ENCODE measurements around the gene HES1.
"Not testable (repeated sequence)": the region's sequence is repeated elsewhere in the genome, so short reads cannot be mapped to it uniquely, and the experiment has no call there.

The HES1 gene

GRCh38 chr3:194128202-194128918 is 7.6 kb upstream of the HES1 start:
- DNase-seq (ENCODE audit: low spot score) = no peak

- DNase-seq (ENCODE audit: low spot score) = not testable (repeated sequence)
These were observed 7.0 kb upstream of the HES1 start for GRCh38 chr3:194128919-194129295.

GRCh38 chr3:194129581-194130133 is 6.3 kb upstream of the HES1 start:
- no peak for DNase-seq (ENCODE audit: low spot score)

- DNase-seq (ENCODE audit: low spot score) = no peak
These were observed 5.8 kb upstream of the HES1 start for GRCh38 chr3:194130188-194130587.

- DNase-seq (ENCODE audit: low spot score) = no peak
These were observed 5.0 kb upstream of the HES1 start for GRCh38 chr3:194130807-194131589.

- DNase-seq (ENCODE audit: low spot score) = no peak
These were observed 3.3 kb upstream of the HES1 start for GRCh38 chr3:194132465-194133286.

- no peak for DNase-seq (ENCODE audit: low spot score)
These were observed 2.2 kb upstream of the HES1 start for GRCh38 chr3:194133661-194134230.

- DNase-seq (ENCODE audit: low spot score) = no peak
These were observed 1.7 kb upstream of the HES1 start for GRCh38 chr3:194134231-194134756.

GRCh38 chr3:194134757-194135515 is 1.0 kb upstream of the HES1 start:
- peak; percentile 90 for DNase-seq (ENCODE audit: low spot score)

GRCh38 chr3:194135516-194135805 is 487 bp upstream of the HES1 start:
- no peak for DNase-seq (ENCODE audit: low spot score)

- no peak for DNase-seq (ENCODE audit: low spot score)
These were observed 615 bp downstream of the HES1 start for GRCh38 chr3:194136519-194137007.

- DNase-seq (ENCODE audit: low spot score) = peak; percentile 60
These were observed 1.1 kb downstream of the HES1 start for GRCh38 chr3:194137008-194137505.

GRCh38 chr3:194137506-194138474 is 1.8 kb downstream of the HES1 start:
- peak; percentile 74 for DNase-seq (ENCODE audit: low spot score)

- DNase-seq (ENCODE audit: low spot score) = no peak
These were observed 2.8 kb downstream of the HES1 start for GRCh38 chr3:194138732-194139070.

- DNase-seq (ENCODE audit: low spot score) = no peak
These were observed 3.3 kb downstream of the HES1 start for GRCh38 chr3:194139071-194139813.

GRCh38 chr3:194139814-194140391 is 4.0 kb downstream of the HES1 start:
- no peak for DNase-seq (ENCODE audit: low spot score)

- DNase-seq (ENCODE audit: low spot score) = peak; percentile 61
These were observed 4.8 kb downstream of the HES1 start for GRCh38 chr3:194140520-194141414.

All from HuH-7.5 (cell line).